NT2/D1 (cell line): ENCODE data around the gene NMBR.

Experiments used
- SUZ12 ChIP-seq: IDR thresholded peaks from 2 replicates; pipeline ENCODE4 v1.6.1; 2011; ENCODE audit not compliant: insufficient read length, insufficient read depth; ENCODE audit errors: extremely low read depth
- YY1 ChIP-seq: IDR thresholded peaks from 2 replicates; pipeline ENCODE4 v1.6.1; 2011; ENCODE audit not compliant: insufficient read length, insufficient read depth
- ZNF274 ChIP-seq: IDR thresholded peaks from 2 replicates; pipeline ENCODE4 v1.6.1; 2011; ENCODE audit warnings: mild to moderate bottlenecking, low read depth, low read length

GRCh38 chr6:142155895-142156757 is 9.2 kb upstream of the NMBR start:
- TF ChIP-seq ZNF274: no peak
- no peak for TF ChIP-seq SUZ12
- no peak for TF ChIP-seq YY1
